GM13976 (cell line): ENCODE results near the gene MAP7D2.

Source experiments
- DNase-seq: peaks from one replicate; pipeline ENCODE4 v3.0.0; 2012; ENCODE audit warnings: low spot score
- CTCF ChIP-seq: IDR thresholded peaks from 2 replicates; pipeline ENCODE4 v1.5.1; 2012; ENCODE audit warnings: borderline replicate concordance, mild to moderate bottlenecking; ENCODE audit not compliant: insufficient read depth; ENCODE audit errors: extremely low read depth, missing control alignments, control extremely low read depth
- in situ Hi-C: fragments of 300-500 bp; cut with MboI; formaldehyde crosslinking; loops from one replicate; pipeline ENCODE4 v1.12.0; 2022; ENCODE audit warnings: low sequenced_read_pairs, mixed read lengths, inconsistent platforms; ENCODE audit not compliant: unreplicated experiment

MAP7D2 gene

GRCh38 chrX:19990151-19990555 is 126.6 kb downstream of the MAP7D2 start:
- no peak for TF ChIP-seq CTCF
- peak; percentile 37 for DNase-seq
- in situ Hi-C loops: no loop called here

- in situ Hi-C loops: no loop called here
- DNase-seq: no peak
- no peak for TF ChIP-seq CTCF
These were observed 128.9 kb downstream of the MAP7D2 start for GRCh38 chrX:19987856-19988255.

DNA sequence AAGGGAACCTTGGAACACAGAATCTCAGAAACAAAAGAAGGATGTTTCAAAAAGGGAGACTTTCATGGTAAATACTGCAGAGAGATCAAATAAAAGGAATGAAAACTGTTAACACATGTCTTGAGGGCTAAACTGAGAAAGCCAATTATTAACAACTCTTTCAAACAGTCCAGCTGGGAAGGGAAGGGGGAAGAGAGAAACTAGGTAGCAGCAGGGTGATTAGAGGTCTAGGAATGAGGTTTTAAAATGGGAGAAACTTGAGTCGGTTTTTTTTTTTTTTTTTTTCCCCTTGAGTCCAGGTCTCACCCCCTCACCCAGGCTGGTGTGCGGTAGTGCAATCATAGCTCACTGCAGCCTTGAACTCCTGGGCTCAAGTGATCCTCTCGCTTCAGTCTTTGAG is 130.2 kb downstream of the MAP7D2 start:
- DNase-seq: no peak
- TF ChIP-seq CTCF: no peak
- in situ Hi-C loops: no loop called here

DNA sequence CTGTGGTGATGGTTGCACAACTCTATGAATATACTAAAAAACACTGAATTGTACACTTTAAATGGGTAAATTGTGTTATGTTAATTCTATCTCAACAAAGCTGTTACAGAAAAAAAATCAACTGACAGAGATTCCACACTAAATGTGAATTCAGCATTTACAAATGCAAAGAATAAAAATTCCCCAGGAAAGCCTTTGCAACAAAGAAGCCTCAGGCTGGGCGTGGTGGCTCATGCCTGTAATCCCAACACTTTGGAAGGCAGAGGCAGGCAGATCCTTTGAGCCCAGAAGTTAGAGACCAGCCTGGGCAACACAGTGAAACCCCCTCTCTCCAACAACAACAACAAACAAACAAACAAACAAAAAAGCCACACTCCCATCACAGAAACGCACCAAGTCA is 134.8 kb downstream of the MAP7D2 start:
- no peak for TF ChIP-seq CTCF
- in situ Hi-C loops: no loop called here
- DNase-seq: no peak

GRCh38 chrX:19975845-19976244 is 140.9 kb downstream of the MAP7D2 start:
- TF ChIP-seq CTCF: no peak

DNA sequence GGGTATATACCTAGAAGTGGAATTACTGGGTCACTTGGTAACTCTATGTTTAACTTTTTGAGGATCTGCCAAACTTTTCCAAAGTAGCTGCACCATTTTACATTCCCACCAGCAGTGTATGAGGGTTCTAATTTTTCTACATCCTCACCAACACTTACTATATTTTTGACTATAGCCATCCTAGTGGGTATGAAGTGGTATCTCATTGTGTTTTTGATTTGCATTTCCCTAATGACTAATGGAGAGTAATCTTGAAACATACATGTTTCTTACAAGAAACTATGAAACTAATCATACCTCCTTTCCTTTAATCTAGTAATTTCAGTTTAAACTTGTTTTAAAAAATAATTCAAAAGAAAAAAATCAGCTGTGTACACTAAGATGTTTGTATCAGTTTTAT is 143.7 kb downstream of the MAP7D2 start:
- in situ Hi-C loops: no loop called here
- no peak for TF ChIP-seq CTCF

More at GRCh38 chrX:19975845-19976244, 140.9 kb downstream of the MAP7D2 start:
- DNase-seq: no peak
- in situ Hi-C loops: no loop called here

DNA sequence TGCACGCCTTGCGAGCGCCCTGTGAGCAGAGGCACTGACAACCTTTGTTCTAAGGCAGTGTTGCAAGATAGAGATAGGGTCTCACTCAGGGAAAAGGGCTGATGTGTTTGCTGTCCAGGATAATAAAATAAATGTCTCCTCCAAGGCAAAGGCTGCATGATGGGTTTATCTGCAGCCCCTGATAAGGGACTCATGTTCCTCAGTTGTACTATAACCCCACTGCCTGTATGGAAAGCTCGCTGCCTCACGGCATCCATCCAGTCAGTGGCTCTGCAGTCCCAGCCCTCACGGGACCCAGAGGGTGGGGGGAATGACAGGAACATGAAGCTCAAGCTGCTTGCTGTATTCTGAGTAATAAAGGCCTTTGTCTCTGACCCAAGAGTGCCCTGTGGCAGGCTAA is 148.4 kb downstream of the MAP7D2 start:
- TF ChIP-seq CTCF: no peak
- no peak for DNase-seq
- in situ Hi-C loops: no loop called here

More for the DNA sequence above, 143.7 kb downstream of the MAP7D2 start:
- DNase-seq: no peak
